Caco-2 (cell line): ENCODE measurements around the gene RAB3GAP2. TPM values are rescaled to one million over a fixed set of nuclear protein-coding genes. Genes with fewer than 3 reads are reported as not detected.

Experiments
- BruUV-seq: library from RNA; stranded (reverse); fragments of 400-500 nt; replicated peaks from 2 replicates; lab custom pipeline; 2021; lab: Mats Ljungman, UMichigan
- CTCF ChIA-PET: fragments of 300-600 bp; sonication (Branson Sonifier 250); formaldehyde crosslinking; loops from one replicate; lab custom pipeline; 2022; ENCODE audit warnings: antibody characterized with exemption; lab: Charles Lee
- POLR2A ChIA-PET: fragments of 300-600 bp; sonication (Branson Sonifier 250); formaldehyde crosslinking; loops from one replicate; lab custom pipeline; 2022; ENCODE audit warnings: antibody characterized with exemption; lab: Charles Lee
- DNase-seq, 2 experiments: peaks; one replicate each; pipeline versions ENCODE4 v3.0.0 to v3.0.0-alpha.2; 2020 to 2022
- H3K27me3 ChIP-seq: replicated peaks from 2 replicates; pipeline ENCODE4 v1.6.0; 2011; ENCODE audit warnings: low read length; ENCODE audit not compliant: control insufficient read depth, insufficient read depth
- H3K36me3 ChIP-seq: 2 replicates; pipeline ENCODE4 v1.5.1; 2011; ENCODE audit warnings: low read length; ENCODE audit not compliant: control insufficient read depth, insufficient read depth
- H3K4me1 ChIP-seq: fragments of 250-450 bp; sonication (Bioruptor Pico); 2 replicates; pipeline ENCODE4 v1.5.1; 2020; ENCODE audit warnings: mild to moderate bottlenecking
- H3K4me3 ChIP-seq: 2 replicates; pipeline ENCODE4 v1.5.1; 2011; ENCODE audit warnings: low read depth, mild to moderate bottlenecking, control low read depth, low read length
- H3K9me3 ChIP-seq: fragments of 250-450 bp; sonication (Bioruptor Pico); 2 replicates; pipeline ENCODE4 v1.5.1; 2020; ENCODE audit warnings: mild to moderate bottlenecking, moderate library complexity
- H3K27ac Mint-ChIP-seq: one replicate; pipeline ENCODE4 v1.8.0; 2022; ENCODE audit warnings: mixed read lengths; ENCODE audit not compliant: unreplicated experiment
- H3K27me3 Mint-ChIP-seq: one replicate; pipeline ENCODE4 v1.8.0; 2022; ENCODE audit warnings: mixed read lengths; ENCODE audit not compliant: insufficient read depth, unreplicated experiment
- H3K36me3 Mint-ChIP-seq: one replicate; pipeline ENCODE4 v1.8.0; 2022; ENCODE audit warnings: mild to moderate bottlenecking, mixed read lengths; ENCODE audit not compliant: insufficient read depth, unreplicated experiment
- H3K4me1 Mint-ChIP-seq: one replicate; pipeline ENCODE4 v1.8.0; 2022; ENCODE audit warnings: low read depth, mixed read lengths; ENCODE audit not compliant: unreplicated experiment
- H3K4me3 Mint-ChIP-seq: one replicate; pipeline ENCODE4 v1.8.0; 2022; ENCODE audit warnings: mild to moderate bottlenecking, moderate library complexity, mixed read lengths; ENCODE audit not compliant: unreplicated experiment
- H3K9me3 Mint-ChIP-seq: one replicate; pipeline ENCODE4 v1.8.0; 2022; ENCODE audit warnings: mixed read lengths; ENCODE audit not compliant: unreplicated experiment
- intact Hi-C: fragments of 100-400 bp; cut with micrococcal nuclease; formaldehyde crosslinking; loops from one replicate; pipeline ENCODE4 v1.10.0; 2022; ENCODE audit not compliant: unreplicated experiment
- total RNA-seq: library from RNA; stranded (reverse); gene quantifications from 2 replicates; pipeline ENCODE4 v1.2.3, GENCODE V29; 2022
- TF ChIP-seq, protein P1 (sequence below), 2 experiments: fragments of 200-600 bp in 1 of 2; IDR thresholded peaks; 1 replicate in 1 of 2; 2 replicates in 1 of 2; pipeline versions ENCODE4 v1.5.1 to v1.8.0; 2011 to 2022; ENCODE audit warnings: antibody characterized with exemption in 1 of 2, control low read depth in 1 of 2, inconsistent platforms in 1 of 2, low read depth in 1 of 2, low read length in 1 of 2, mild to moderate bottlenecking in 1 of 2, moderate library complexity in 1 of 2; ENCODE audit not compliant: insufficient read depth in 1 of 2, severe bottlenecking in 1 of 2, unreplicated experiment in 1 of 2

The RAB3GAP2 gene
- total RNA-seq, 1 experiment from 2014 or later: 41.1 TPM

- POLR2A ChIA-PET: no interaction called here
- BruUV-seq: no TSS peak
- Mint-ChIP-seq H3K36me3 (peaks cover 21% of the 10 kb centered on the region), H3K27me3 (no peaks in the 10 kb centered on the region), H3K27ac (no peak overlapping the region), H3K4me3 (no peak overlapping the region), H3K4me1 (no peaks in the 10 kb centered on the region), H3K9me3 (no peaks in the 10 kb centered on the region)
- Histone ChIP-seq H3K4me1 (no peaks in the 10 kb centered on the region), H3K36me3 (peaks cover 3% of the 10 kb centered on the region), H3K27me3 (no peaks in the 10 kb centered on the region), H3K4me3 (no peak overlapping the region), H3K9me3 (no peaks in the 10 kb centered on the region)
- no peak for DNase-seq
- TF ChIP-seq, protein P1, sequence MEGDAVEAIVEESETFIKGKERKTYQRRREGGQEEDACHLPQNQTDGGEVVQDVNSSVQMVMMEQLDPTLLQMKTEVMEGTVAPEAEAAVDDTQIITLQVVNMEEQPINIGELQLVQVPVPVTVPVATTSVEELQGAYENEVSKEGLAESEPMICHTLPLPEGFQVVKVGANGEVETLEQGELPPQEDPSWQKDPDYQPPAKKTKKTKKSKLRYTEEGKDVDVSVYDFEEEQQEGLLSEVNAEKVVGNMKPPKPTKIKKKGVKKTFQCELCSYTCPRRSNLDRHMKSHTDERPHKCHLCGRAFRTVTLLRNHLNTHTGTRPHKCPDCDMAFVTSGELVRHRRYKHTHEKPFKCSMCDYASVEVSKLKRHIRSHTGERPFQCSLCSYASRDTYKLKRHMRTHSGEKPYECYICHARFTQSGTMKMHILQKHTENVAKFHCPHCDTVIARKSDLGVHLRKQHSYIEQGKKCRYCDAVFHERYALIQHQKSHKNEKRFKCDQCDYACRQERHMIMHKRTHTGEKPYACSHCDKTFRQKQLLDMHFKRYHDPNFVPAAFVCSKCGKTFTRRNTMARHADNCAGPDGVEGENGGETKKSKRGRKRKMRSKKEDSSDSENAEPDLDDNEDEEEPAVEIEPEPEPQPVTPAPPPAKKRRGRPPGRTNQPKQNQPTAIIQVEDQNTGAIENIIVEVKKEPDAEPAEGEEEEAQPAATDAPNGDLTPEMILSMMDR (IDR thresholded peaks at IDR 0.05; ENCODE audit: insufficient read depth in 1 of 2, low read depth in 1 of 2, low read length in 1 of 2, severe bottlenecking in 1 of 2, unreplicated experiment in 1 of 2): no peak
- intact Hi-C loops: no loop called here
- CTCF ChIA-PET: no interaction called here
Measured at GRCh38 chr1:220203816-220204215, 68.4 kb downstream of the RAB3GAP2 start.

DNA sequence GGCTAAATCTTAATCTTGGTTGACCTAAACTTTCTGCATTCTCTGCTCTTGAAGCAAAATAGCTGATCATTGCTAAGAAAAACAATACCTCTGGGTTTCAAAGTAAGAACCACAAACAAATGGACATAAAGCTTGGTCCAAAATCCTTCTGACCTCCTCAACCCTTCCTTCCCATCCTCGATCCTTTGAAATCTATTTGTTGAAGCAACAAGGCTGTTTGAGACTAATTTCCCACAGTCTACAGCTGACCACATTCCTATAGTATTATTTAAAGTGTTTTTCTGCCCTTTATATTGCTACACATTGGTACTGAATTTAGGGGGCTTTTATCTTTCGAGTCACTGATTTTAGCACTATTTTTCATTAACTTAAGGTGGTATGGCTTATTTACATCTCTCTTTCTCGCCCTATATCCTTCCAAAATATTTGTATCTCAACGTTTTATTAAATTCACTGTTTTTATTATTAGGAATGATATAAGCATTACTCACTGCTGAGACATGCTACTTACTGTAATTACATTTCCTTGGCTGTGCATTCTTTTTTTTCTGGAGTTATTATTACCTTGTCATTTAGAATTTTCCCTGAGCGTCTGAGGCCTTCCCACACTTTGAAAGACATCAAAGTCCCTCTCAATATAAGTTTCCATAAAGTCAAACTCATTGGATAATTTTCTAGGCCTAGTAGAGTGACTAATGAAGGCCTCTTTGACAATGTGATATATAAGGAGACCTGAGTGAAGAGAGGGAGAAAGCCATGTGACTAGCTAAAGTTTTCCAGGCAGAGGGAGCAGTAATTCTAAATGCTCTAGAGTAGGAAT lies 73.9 kb downstream of the RAB3GAP2 start:
- no peaks in the 10 kb centered on the region; the same call in 1 of the 2 replicates for H3K36me3 ChIP-seq
- no peaks in the 10 kb centered on the region for H3K4me1 Mint-ChIP-seq
- DNase-seq: no peak
- H3K36me3 Mint-ChIP-seq: peaks cover 5% of the 10 kb centered on the region
- ChIA-PET POLR2A (no interaction called here), CTCF (interaction anchor here (1.2 kb wide), 1 partner anchor 20 kb away, joined by 7 read pairs; no protein-coding TSS in a partner anchor)
- no peaks in the 10 kb centered on the region for H3K9me3 ChIP-seq
- no peaks in the 10 kb centered on the region for H3K4me1 ChIP-seq
- no peaks in the 10 kb centered on the region for H3K27me3 ChIP-seq
- TF ChIP-seq, protein P1 (IDR thresholded peaks at IDR 0.05; ENCODE audit: insufficient read depth in 1 of 2, low read depth in 1 of 2, low read length in 1 of 2, severe bottlenecking in 1 of 2, unreplicated experiment in 1 of 2): no peak
- intact Hi-C loops: no loop called here
- no TSS peak for BruUV-seq
- H3K27me3 Mint-ChIP-seq: no peaks in the 10 kb centered on the region
- H3K4me3 Mint-ChIP-seq: no peak overlapping the region
- no peaks in the 10 kb centered on the region for H3K9me3 Mint-ChIP-seq
- no peak overlapping the region for H3K4me3 ChIP-seq
- no peak overlapping the region for H3K27ac Mint-ChIP-seq

DNA sequence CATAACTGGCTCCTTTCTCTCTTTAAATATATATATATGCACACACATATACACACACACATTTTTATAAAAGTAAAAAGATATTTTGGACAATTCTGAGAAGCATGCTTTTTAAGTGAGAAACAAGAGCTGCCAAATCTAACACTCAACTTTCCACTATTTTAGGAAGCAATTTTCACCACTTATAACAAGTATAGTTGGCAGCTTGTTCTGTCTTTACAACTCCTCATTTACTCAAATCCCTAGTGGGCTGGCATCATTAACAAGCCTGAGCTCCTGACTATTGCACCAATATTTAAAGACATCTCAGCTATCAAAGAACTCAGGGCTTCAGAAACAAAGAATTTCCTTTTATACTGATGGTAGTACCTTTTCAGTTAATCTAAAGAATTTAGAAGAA lies 76.6 kb downstream of the RAB3GAP2 start:
- intact Hi-C loops: no loop called here
- POLR2A ChIA-PET: no interaction called here
- peaks cover 1% of the 10 kb centered on the region; the same call in 1 of the 2 replicates for H3K36me3 ChIP-seq
- TF ChIP-seq, protein P1 (IDR thresholded peaks at IDR 0.05; ENCODE audit: insufficient read depth in 1 of 2, low read depth in 1 of 2, low read length in 1 of 2, severe bottlenecking in 1 of 2, unreplicated experiment in 1 of 2): no peak
- H3K9me3 ChIP-seq: no peaks in the 10 kb centered on the region
- Mint-ChIP-seq H3K4me1 (no peaks in the 10 kb centered on the region), H3K9me3 (no peaks in the 10 kb centered on the region), H3K27me3 (no peaks in the 10 kb centered on the region), H3K4me3 (no peak overlapping the region), H3K27ac (no peak overlapping the region), H3K36me3 (peaks cover 18% of the 10 kb centered on the region)
- H3K4me3 ChIP-seq: no peak overlapping the region
- H3K4me1 ChIP-seq: no peaks in the 10 kb centered on the region
- no TSS peak for BruUV-seq
- no peaks in the 10 kb centered on the region for H3K27me3 ChIP-seq
- CTCF ChIA-PET: interaction anchor here (0.6 kb wide), 1 partner anchor 34 kb away, joined by 3 read pairs; no protein-coding TSS in a partner anchor
- no peak for DNase-seq
